NB4 (cell line): ENCODE measurements around the gene E2F3.

Source experiments
- MYC ChIP-seq: IDR thresholded peaks from 2 replicates; pipeline ENCODE4 v1.6.1; 2011; ENCODE audit warnings: low read depth, low read length
- POLR2A ChIP-seq: IDR thresholded peaks from 2 replicates; pipeline ENCODE4 v1.6.1; 2011; ENCODE audit warnings: mild to moderate bottlenecking; ENCODE audit not compliant: insufficient read length; ENCODE audit errors: extremely low read depth
- TF ChIP-seq, protein P1 (sequence below): IDR thresholded peaks from one replicate; pipeline ENCODE4 v1.5.1; 2012; ENCODE audit warnings: low read depth, low read length

- TF ChIP-seq, protein P1, sequence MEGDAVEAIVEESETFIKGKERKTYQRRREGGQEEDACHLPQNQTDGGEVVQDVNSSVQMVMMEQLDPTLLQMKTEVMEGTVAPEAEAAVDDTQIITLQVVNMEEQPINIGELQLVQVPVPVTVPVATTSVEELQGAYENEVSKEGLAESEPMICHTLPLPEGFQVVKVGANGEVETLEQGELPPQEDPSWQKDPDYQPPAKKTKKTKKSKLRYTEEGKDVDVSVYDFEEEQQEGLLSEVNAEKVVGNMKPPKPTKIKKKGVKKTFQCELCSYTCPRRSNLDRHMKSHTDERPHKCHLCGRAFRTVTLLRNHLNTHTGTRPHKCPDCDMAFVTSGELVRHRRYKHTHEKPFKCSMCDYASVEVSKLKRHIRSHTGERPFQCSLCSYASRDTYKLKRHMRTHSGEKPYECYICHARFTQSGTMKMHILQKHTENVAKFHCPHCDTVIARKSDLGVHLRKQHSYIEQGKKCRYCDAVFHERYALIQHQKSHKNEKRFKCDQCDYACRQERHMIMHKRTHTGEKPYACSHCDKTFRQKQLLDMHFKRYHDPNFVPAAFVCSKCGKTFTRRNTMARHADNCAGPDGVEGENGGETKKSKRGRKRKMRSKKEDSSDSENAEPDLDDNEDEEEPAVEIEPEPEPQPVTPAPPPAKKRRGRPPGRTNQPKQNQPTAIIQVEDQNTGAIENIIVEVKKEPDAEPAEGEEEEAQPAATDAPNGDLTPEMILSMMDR, result no peak
- no peak for TF ChIP-seq MYC
- no peak for TF ChIP-seq POLR2A
Measured at GRCh38 chr6:20498041-20498385, 96.3 kb downstream of the E2F3 start.
